OCI-LY3 (cell line): ENCODE results near the gene KRTAP5-4.

Experiments used
- EZH2phosphoT487 ChIP-seq: fragments of 200-600 bp; shearing (Covaris generic); IDR thresholded peaks from 2 replicates; pipeline ENCODE4 v1.6.1; 2018; ENCODE audit warnings: antibody characterized with exemption, mixed run types, low read depth
- TF ChIP-seq, protein P1 (sequence below): fragments of 200-600, 300-600 bp; sonication (generic); IDR thresholded peaks from 2 replicates; pipeline ENCODE4 v1.5.1; 2014; ENCODE audit warnings: antibody characterized with exemption, low read length, low read depth

- TF ChIP-seq, protein P1, sequence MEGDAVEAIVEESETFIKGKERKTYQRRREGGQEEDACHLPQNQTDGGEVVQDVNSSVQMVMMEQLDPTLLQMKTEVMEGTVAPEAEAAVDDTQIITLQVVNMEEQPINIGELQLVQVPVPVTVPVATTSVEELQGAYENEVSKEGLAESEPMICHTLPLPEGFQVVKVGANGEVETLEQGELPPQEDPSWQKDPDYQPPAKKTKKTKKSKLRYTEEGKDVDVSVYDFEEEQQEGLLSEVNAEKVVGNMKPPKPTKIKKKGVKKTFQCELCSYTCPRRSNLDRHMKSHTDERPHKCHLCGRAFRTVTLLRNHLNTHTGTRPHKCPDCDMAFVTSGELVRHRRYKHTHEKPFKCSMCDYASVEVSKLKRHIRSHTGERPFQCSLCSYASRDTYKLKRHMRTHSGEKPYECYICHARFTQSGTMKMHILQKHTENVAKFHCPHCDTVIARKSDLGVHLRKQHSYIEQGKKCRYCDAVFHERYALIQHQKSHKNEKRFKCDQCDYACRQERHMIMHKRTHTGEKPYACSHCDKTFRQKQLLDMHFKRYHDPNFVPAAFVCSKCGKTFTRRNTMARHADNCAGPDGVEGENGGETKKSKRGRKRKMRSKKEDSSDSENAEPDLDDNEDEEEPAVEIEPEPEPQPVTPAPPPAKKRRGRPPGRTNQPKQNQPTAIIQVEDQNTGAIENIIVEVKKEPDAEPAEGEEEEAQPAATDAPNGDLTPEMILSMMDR, result no peak
- no peak for TF ChIP-seq EZH2phosphoT487
These were observed 29.0 kb upstream of the KRTAP5-4 start for GRCh38 chr11:1650918-1651262.
